Measurements from ENCODE around the gene ELL. TPM values are rescaled to one million over a fixed set of nuclear protein-coding genes. Genes with fewer than 3 reads are reported as not detected.

ELL gene
- total RNA-seq, 2 donors from 2014 or later = 10.7 to 44.4 TPM

GRCh38 chr19:18465214-18465963, 56.5 kb downstream of the ELL start:
- H3K27me3 ChIP-seq (replicated peaks; ENCODE audit: insufficient read depth) = no peaks in the 10 kb centered on the region
- no peak for DNase-seq (ENCODE audit: low spot score)
- H3K4me1 ChIP-seq (replicated peaks) = peaks cover 16% of the 10 kb centered on the region
- peak overlapping the region; percentile 74 for H3K27ac ChIP-seq
- TF ChIP-seq POLR2A (IDR thresholded peaks at IDR 0.05) = no peak
- TF ChIP-seq POLR2AphosphoS5 (IDR thresholded peaks at IDR 0.05) = no peak
- TF ChIP-seq CTCF (IDR thresholded peaks at IDR 0.05) = no peak
- 78% methylated on average over 30 of the region's 30 CpGs for WGBS
- no peaks in the 10 kb centered on the region for H3K9me3 ChIP-seq
- H3K36me3 ChIP-seq = no peaks in the 10 kb centered on the region
- intact Hi-C loops (cut with DNase I) = no loop called here
- no peak overlapping the region for H3K4me3 ChIP-seq

GRCh38 chr19:18464646-18465045, 57.2 kb downstream of the ELL start:
- peak; percentile 94 for DNase-seq (ENCODE audit: low spot score)
- 5% methylated on average over 8 of the region's 8 CpGs for WGBS
- intact Hi-C loops (cut with DNase I) = loop anchor here (5.0 kb wide), 2 partner anchors 38 to 383 kb away; no protein-coding TSS in a partner anchor
- Histone ChIP-seq H3K36me3 (no peaks in the 10 kb centered on the region), H3K9me3 (no peaks in the 10 kb centered on the region), H3K4me3 (no peak overlapping the region), H3K27me3 (replicated peaks; ENCODE audit: insufficient read depth) (no peaks in the 10 kb centered on the region), H3K4me1 (replicated peaks) (peaks cover 20% of the 10 kb centered on the region), H3K27ac (peak overlapping the region; percentile 74)
- TF ChIP-seq CTCF (IDR thresholded peaks at IDR 0.05) (peak in 2 of 4 experiments; percentile 5), POLR2AphosphoS5 (IDR thresholded peaks at IDR 0.05) (peak; percentile 97), POLR2A (IDR thresholded peaks at IDR 0.05) (peak; percentile 39)

GRCh38 chr19:18461471-18461870, 60.4 kb downstream of the ELL start:
- H3K9me3 ChIP-seq = no peaks in the 10 kb centered on the region
- no peaks in the 10 kb centered on the region for H3K27me3 ChIP-seq (replicated peaks; ENCODE audit: insufficient read depth)
- intact Hi-C loops (cut with DNase I) = loop anchor here (5.0 kb wide), 2 partner anchors 41 to 386 kb away; no protein-coding TSS in a partner anchor
- no peak overlapping the region for H3K4me3 ChIP-seq
- H3K4me1 ChIP-seq (replicated peaks) = peaks cover 20% of the 10 kb centered on the region
- no peak overlapping the region for H3K27ac ChIP-seq
- WGBS = 97% methylated on average over 22 of the region's 22 CpGs
- DNase-seq (ENCODE audit: low spot score) = no peak
- no peak for TF ChIP-seq POLR2AphosphoS5 (IDR thresholded peaks at IDR 0.05)
- no peaks in the 10 kb centered on the region for H3K36me3 ChIP-seq

GRCh38 chr19:18460900-18461299, 61.0 kb downstream of the ELL start:
- 77% methylated on average over 9 of the region's 12 CpGs for WGBS
- Histone ChIP-seq H3K36me3 (no peaks in the 10 kb centered on the region), H3K9me3 (no peaks in the 10 kb centered on the region), H3K4me3 (no peak overlapping the region), H3K27ac (peak overlapping the region in 1 of 2 donors; percentile 46), H3K4me1 (replicated peaks) (peaks cover 20% of the 10 kb centered on the region), H3K27me3 (replicated peaks; ENCODE audit: insufficient read depth) (no peaks in the 10 kb centered on the region)
- intact Hi-C loops (cut with DNase I) = loop anchor here (5.0 kb wide), 2 partner anchors 41 to 386 kb away; no protein-coding TSS in a partner anchor
- DNase-seq (ENCODE audit: low spot score) = no peak
- TF ChIP-seq CTCF (IDR thresholded peaks at IDR 0.05) (no peak), POLR2AphosphoS5 (IDR thresholded peaks at IDR 0.05) (no peak), POLR2A (IDR thresholded peaks at IDR 0.05) (no peak)

GRCh38 chr19:18457483-18458331, 64.2 kb downstream of the ELL start:
- Histone ChIP-seq H3K27me3 (replicated peaks; ENCODE audit: insufficient read depth) (no peaks in the 10 kb centered on the region), H3K9me3 (no peaks in the 10 kb centered on the region), H3K4me3 (no peak overlapping the region), H3K4me1 (replicated peaks) (peaks cover 9% of the 10 kb centered on the region), H3K36me3 (no peaks in the 10 kb centered on the region), H3K27ac (no peak overlapping the region)
- intact Hi-C loops (cut with DNase I) = loop anchor here (5.0 kb wide), 1 partner anchor 65 kb away; the partner anchor contains the start of gene ELL
- 82% methylated on average over 21 of the region's 21 CpGs for WGBS
- TF ChIP-seq POLR2AphosphoS5 (IDR thresholded peaks at IDR 0.05) = no peak
- no peak for TF ChIP-seq CTCF (IDR thresholded peaks at IDR 0.05)
- no peak for TF ChIP-seq POLR2A (IDR thresholded peaks at IDR 0.05)
- DNase-seq (ENCODE audit: low spot score) = no peak
